ENCODE measurements around the gene ENC1.

GRCh38 chr5:74665273-74665672, 24.7 kb upstream of the ENC1 start:
- no peak for TF ChIP-seq L3MBTL2 (conservative IDR thresholded peaks at IDR 0.05)
- TF ChIP-seq ZNF384 (IDR thresholded peaks at IDR 0.05): no peak
- no peak for TF ChIP-seq FOXK2 (IDR thresholded peaks at IDR 0.05)
- TF ChIP-seq FOXA1 (IDR thresholded peaks at IDR 0.05): no peak
- TF ChIP-seq SUZ12 (IDR thresholded peaks at IDR 0.05): no peak
- TF ChIP-seq TARDBP (IDR thresholded peaks at IDR 0.05): no peak

All from HEK293T (cell line).